GOT3 (cell line): ENCODE data around the gene IFT43.

Experiments
- DNase-seq: peaks from one replicate; lab custom pipeline; 2025; ENCODE audit warnings: mixed read lengths; lab: John Stamatoyannopoulos, UW

The IFT43 gene

DNA sequence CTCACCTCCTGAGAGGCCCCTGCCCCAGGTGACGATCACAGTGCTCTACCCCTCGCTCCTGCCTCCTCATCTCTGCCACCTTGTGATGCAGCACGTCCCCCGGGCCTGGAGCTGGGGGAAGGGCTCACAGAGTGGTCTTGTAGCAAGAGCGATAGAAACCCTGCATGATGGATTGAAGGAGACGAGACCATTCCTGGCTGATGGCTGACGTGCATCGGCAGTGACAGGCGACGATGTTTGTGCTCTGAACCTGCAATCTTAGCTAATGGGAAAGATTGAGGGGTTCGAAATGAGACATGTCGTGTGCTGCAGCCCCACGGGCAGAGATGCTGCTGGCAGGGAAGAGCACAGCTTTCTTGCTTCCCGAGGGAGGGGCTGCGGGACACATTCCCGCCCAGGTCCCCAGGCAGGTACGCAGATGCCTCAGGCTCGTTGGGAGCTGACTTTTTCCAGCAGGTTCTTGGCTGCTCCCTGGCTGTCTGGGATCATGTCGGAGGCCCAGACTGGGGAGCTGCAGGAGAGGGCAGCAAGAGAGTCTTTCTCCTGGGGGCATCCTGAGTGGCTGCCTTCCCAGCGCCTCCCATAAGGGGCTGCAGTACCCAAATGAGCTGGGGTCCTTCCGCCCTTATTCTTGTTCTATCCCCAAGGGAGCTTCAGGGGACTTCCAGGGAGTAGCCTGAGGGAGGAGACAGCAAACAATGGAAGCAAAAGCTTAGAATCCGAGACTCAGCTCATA is 127.5 kb downstream of the IFT43 start:
- DNase-seq: no peak

DNA sequence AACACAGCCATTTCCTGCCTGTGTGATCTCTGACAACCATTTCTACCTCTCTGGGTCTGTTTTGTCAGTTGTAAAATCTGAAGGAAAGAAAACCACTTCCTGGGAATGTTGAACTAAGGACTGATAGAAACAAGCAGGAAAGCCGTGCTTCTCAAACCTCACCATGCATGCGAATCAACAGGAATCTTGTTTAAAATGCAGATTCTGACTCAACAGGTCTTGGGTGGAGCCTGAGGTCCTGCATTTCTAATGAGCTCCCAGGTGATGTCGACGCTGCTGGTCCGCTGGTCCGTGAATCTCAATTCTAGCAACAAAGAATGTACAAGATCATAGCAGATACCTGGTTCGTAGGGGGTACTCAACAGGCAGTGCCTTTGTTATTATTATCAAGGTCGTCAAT is 128.1 kb downstream of the IFT43 start:
- no peak for DNase-seq

DNA sequence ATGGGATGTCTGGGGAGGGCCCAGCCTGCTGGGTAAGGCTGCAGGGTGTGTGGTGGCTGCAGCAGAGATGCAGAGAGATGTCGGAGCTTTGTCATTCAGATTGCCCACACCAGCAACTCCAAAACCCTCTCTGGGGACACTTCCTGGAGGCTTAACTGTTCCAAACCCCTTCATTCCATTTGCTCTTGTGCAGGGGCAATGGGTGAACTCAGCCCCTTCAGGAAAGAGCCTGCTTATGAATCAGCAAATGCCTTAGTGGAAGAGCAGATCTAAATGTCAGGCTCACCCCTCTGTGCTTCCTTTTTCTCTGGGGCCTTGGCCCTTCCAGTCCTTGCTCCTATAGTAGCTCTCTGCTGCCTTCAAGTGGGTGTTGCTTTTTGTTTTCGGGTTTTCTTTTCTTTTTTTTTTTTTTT is 129.5 kb downstream of the IFT43 start:
- DNase-seq: no peak

DNA sequence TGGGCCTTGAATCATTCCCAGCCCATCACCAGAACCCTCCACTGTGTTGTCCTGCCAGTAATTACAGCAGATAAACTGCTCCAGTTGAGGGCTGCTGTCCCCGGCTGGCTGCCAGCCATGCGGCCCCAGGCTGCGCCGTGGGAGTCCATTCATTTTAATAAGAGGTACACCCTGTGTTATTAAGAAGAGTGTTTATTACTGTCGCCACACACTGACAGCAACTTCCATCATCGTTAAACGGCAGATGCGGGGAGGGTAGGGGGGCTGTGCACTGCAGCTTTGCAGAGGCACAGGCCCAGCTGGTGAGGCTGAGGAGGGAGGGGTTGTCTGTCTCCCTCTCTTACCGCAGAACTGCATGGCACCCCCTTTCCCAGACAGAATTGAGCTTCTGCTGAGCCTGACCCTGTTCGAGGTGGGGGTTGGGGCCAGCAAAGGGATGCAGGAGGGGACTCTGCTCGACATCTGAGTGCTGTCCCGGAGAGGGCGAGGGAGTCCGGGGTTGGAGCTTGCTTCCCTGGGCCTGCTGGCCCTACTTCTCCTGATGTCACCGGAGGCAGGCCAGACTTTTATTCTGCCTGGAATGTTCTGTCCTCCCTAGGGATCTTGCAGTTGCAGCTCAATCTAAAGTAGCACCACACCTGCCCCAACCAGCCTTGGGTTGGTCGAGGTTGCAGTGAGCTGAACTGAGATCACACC is 132.4 kb downstream of the IFT43 start:
- no peak for DNase-seq

DNA sequence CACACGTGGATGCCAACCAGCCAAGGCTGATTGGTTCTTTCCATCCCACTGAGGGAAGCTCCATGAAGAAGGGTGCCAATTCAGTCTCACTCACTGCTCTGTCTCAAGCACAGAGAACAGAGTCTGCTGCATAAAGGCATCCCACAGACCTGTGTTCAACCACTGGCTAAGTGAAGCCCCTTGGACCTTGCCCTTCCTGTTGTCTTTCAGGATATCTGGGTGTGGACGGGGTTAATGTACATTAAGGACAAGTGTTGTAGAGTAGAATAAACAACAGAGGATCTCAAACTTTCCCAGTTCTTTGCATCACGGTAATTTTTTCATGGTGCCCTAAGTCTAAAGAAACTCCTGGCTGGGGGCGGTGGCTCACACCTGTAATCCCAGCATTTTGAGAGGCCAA is 133.0 kb downstream of the IFT43 start:
- no peak for DNase-seq

DNA sequence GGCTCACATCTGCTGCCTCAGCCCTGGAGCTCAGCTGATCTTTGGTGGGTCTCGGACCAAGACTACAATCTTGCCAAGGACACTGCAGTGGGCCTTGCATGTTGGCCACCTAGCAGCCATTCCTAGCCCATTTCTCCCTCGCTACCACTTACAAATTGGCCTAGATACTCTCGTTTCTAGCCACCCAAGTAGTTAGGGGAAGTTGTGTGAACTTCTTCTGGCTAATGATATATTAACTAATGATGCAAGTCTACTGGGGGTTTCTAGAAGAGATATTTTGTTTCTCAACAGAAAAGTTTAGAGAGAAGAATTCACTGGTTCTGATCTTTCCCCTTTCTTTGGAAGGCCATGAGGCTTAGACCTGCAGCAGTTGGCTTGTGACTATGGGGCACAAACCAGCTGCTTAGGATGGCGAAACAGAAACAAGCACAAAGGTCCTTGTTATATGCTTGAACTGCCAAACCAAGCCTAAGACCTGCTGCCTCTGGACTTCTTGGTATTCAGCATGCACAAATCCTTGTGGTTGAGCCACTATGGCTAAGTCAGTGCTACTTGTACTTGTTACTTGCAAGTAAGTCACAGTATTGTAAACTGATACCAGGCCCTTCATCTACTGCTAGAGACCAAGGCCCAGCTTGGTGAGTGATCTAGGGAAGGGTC is 135.7 kb downstream of the IFT43 start:
- DNase-seq: no peak

DNA sequence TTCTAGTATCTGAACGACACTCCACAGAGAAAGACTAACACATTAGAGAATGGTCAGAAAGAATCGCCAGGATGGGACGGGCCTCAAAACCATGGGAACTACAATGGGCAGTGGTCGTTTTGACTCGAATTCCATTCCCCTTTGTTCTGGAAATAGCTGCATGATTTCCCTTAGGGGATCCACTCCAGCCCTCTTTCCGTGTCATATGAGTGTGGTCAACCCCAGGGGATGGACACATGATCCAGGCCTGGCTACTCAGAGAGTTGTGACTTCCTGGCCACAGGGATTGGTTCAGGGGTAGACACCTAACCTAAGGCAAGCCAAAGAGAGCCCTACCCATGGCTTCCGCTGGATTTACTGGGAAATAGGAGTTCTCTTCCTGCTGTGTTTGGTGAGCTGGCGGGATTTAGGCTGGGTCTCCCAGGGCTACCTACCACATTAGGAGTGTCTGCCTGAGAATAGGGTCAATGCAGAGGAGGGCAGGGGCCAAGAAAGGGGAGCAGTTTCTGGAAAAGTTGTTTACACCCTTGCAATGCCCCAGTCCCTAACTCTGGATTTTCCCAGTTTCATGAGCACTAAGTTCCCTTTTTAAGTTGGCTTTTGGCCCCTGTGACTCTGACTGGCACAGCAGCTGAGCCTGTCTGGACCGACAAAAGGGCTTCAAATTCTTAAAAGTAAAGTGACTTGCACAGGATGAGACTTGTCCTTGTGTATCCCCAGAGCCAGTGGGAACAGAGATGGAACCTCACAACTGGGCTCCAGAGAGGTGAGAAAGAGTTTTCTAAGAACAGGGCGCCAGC is 138.1 kb downstream of the IFT43 start:
- no peak for DNase-seq

DNA sequence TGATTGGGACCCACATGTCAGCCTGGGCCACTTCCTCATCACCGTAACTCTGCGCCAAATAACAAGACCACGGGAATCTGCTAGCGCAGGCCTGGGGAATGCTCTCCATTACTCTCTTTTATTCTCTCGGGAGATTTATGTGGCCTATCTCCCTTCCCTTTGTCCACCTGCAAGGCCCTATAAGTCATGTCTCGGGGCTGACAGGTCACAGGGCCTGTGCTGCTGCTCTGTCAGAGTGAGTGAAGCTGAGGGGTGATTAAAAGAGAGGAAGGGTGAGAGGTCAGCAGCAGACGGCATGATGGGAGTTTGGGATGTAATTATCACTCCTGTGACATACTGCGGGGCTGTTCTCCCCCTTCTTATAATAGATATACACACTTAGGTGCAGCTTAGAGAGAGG is 139.9 kb downstream of the IFT43 start:
- DNase-seq: no peak

DNA sequence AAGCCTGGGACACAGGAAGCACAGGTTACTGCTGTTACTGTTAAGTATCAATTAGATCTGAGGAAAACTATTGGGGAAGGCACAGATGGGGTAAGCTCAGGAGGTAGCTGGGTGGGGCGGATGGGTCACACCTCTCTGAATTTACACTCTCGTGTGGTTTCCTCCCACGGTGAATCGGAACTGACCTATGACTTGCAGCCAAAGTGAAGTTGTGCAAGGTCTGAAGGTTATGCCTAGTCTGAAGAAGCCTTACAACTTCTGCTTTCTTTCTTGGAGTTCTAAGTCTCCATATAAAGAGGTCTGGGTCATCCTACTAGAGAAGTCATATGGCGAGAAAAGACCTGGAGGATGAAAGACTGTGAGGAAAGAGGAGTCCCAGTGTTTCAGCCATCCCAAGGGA is 140.5 kb downstream of the IFT43 start:
- DNase-seq: no peak

DNA sequence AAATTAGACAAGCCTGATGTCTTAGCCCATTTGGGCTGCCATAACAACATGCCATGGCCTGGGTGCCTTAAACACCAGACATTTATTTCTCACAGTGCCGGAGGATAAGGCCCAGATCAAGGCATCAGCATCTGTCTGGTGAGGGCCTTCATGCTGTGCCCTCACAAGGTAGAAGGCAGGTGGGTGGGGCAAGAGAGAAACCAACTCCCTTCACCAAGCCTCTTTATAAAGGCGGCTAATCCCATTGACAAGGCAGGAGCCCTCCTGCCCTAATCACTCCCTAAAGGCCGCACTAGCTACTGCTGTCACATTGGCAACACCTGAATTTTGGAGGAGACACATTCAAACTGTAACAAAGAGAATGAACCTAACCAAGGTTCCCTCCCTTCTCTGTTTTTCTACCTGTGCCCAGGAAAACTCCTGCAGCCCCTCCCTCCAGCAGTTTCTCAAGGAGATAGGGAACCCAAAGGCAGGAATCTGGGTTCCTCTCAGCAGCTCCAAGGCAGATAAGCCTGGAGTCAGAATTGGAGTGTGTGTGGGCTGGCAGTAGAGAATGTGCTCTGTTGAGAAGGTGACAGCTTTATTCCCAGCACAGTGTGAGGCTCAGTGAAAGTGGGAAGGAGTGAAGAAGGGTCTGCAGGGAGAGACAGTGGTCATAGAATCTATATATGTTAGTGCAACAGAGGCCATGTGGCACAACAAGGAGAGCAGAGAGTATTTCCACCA is 144.5 kb downstream of the IFT43 start:
- DNase-seq: no peak

DNA sequence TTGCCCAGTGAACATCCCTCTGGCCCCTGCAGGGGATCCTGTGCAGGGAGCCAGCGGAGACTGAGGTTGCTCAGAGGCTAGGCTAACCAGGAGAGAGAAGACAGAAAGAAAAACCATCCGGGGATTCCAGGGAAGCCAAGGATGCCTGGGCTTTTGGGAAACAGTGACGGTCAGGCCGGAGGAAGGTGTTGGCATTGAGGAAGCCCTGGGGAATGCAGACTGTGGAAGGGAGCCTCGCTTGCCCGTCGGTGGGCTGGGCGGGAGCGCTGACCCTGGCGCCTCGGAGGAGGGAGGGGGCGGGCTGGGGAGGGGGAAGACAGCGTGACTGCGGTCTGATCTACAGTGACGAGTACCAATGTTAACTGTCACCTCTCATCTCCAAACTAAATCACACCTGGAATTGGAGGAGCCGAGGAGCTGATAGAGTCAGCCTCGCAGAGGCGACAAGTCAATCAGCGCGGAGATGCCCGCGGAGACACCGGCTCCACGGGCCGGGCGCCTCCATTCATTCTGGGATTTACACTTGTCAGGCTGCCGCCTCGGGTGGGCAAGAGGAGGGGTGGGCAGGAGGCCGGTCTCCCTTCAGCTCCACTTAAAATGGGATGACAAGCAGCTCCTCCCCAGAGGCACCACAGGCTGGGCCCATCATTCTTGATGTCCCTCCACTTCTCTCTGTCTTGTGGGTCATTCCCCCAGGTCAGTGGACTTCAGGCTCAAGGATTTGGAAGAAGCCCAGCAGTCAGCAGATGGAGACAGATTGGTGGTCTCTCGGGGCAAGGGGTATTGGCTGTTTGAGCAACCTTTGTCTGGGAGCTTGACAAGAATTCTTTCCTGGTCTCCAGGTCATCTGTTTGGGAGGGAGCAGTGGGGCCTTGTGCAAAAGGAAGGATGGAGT is 145.8 kb downstream of the IFT43 start:
- no peak for DNase-seq

DNA sequence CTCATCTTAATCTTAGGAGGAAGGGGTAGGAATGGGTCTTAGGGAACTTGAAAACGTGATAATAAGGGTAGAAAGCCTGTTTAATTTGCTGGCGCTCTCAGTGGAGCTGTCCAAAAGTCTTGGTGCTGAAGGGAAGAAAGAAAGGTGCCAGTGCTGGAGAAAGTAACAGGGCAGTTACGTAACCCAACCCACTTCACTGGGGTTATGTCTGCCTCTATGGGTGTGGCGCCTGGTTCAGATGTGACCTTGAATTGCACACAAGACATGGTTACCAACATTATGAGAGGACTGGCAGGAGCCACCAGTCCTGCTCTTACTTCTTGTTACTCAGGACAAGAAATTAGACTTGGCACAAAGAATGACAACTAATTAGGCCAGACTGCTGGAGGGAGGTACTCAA is 147.5 kb downstream of the IFT43 start:
- no peak for DNase-seq
